Activated naive CD8-positive, alpha-beta T cell (primary cell): Measurements from ENCODE around the gene PXDN.

Source experiments
- H3K27ac Mint-ChIP-seq: one replicate; pipeline ENCODE4 v1.8.0; 2021; ENCODE audit warnings: mixed read lengths
- H3K27me3 Mint-ChIP-seq: one replicate; pipeline ENCODE4 v1.8.0; 2021; ENCODE audit warnings: mixed read lengths
- H3K36me3 Mint-ChIP-seq: one replicate; pipeline ENCODE4 v1.8.0; 2021; ENCODE audit warnings: mixed read lengths
- H3K4me1 Mint-ChIP-seq: one replicate; pipeline ENCODE4 v1.8.0; 2021; ENCODE audit warnings: low read depth, mixed read lengths
- H3K4me3 Mint-ChIP-seq: one replicate; pipeline ENCODE4 v1.8.0; 2021; ENCODE audit warnings: mild to moderate bottlenecking, mixed read lengths
- H3K9me3 Mint-ChIP-seq: one replicate; pipeline ENCODE4 v1.8.0; 2021; ENCODE audit warnings: low read depth, mixed read lengths

Gene PXDN

GRCh38 chr2:1588051-1588977 is 156.0 kb downstream of the PXDN start:
- H3K27ac Mint-ChIP-seq, result no peak overlapping the region
- no peaks in the 10 kb centered on the region for H3K36me3 Mint-ChIP-seq
- no peak overlapping the region for H3K4me3 Mint-ChIP-seq
- no peaks in the 10 kb centered on the region for H3K9me3 Mint-ChIP-seq
- H3K27me3 Mint-ChIP-seq, result peaks cover 10% of the 10 kb centered on the region
- H3K4me1 Mint-ChIP-seq, result no peaks in the 10 kb centered on the region

GRCh38 chr2:1586923-1587840 is 157.1 kb downstream of the PXDN start:
- H3K4me3 Mint-ChIP-seq, result no peak overlapping the region
- no peak overlapping the region for H3K27ac Mint-ChIP-seq
- H3K9me3 Mint-ChIP-seq, result no peaks in the 10 kb centered on the region
- no peaks in the 10 kb centered on the region for H3K4me1 Mint-ChIP-seq
- H3K27me3 Mint-ChIP-seq, result peaks cover 13% of the 10 kb centered on the region
- H3K36me3 Mint-ChIP-seq, result no peaks in the 10 kb centered on the region

GRCh38 chr2:1586251-1586922 is 157.9 kb downstream of the PXDN start:
- Mint-ChIP-seq H3K4me3 (no peak overlapping the region), H3K27me3 (peaks cover 15% of the 10 kb centered on the region)

GRCh38 chr2:1585635-1586034 is 158.7 kb downstream of the PXDN start:
- Mint-ChIP-seq H3K9me3 (no peaks in the 10 kb centered on the region), H3K27ac (no peak overlapping the region), H3K27me3 (peaks cover 11% of the 10 kb centered on the region), H3K4me1 (no peaks in the 10 kb centered on the region), H3K36me3 (no peaks in the 10 kb centered on the region), H3K4me3 (no peak overlapping the region)

More at GRCh38 chr2:1586251-1586922, 157.9 kb downstream of the PXDN start:
- no peaks in the 10 kb centered on the region for H3K36me3 Mint-ChIP-seq
- H3K4me1 Mint-ChIP-seq, result no peaks in the 10 kb centered on the region
- no peak overlapping the region for H3K27ac Mint-ChIP-seq
- H3K9me3 Mint-ChIP-seq, result no peaks in the 10 kb centered on the region

GRCh38 chr2:1584691-1585485 is 159.4 kb downstream of the PXDN start:
- no peak overlapping the region for H3K27ac Mint-ChIP-seq
- H3K36me3 Mint-ChIP-seq, result no peaks in the 10 kb centered on the region
- no peaks in the 10 kb centered on the region for H3K4me1 Mint-ChIP-seq
- no peaks in the 10 kb centered on the region for H3K9me3 Mint-ChIP-seq
- peaks cover 9% of the 10 kb centered on the region for H3K27me3 Mint-ChIP-seq
- no peak overlapping the region for H3K4me3 Mint-ChIP-seq

GRCh38 chr2:1584051-1584531 is 160.2 kb downstream of the PXDN start:
- Mint-ChIP-seq H3K36me3 (no peaks in the 10 kb centered on the region), H3K27me3 (peaks cover 5% of the 10 kb centered on the region), H3K4me3 (no peak overlapping the region), H3K4me1 (no peaks in the 10 kb centered on the region), H3K9me3 (no peaks in the 10 kb centered on the region), H3K27ac (no peak overlapping the region)

GRCh38 chr2:1582891-1583341 is 161.4 kb downstream of the PXDN start:
- Mint-ChIP-seq H3K9me3 (no peaks in the 10 kb centered on the region), H3K36me3 (no peaks in the 10 kb centered on the region), H3K4me3 (no peak overlapping the region), H3K27me3 (peaks cover 5% of the 10 kb centered on the region), H3K4me1 (no peaks in the 10 kb centered on the region), H3K27ac (no peak overlapping the region)

- Mint-ChIP-seq H3K4me3 (no peak overlapping the region), H3K9me3 (no peaks in the 10 kb centered on the region), H3K27ac (no peak overlapping the region), H3K4me1 (no peaks in the 10 kb centered on the region), H3K27me3 (peaks cover 5% of the 10 kb centered on the region), H3K36me3 (no peaks in the 10 kb centered on the region)
Observed at GRCh38 chr2:1581965-1582625, 162.2 kb downstream of the PXDN start.
